ENCODE measurements around the gene LRRC37B.
A peak's percentile ranks its signal among the peaks of the same experiment; 100 is the strongest.
"Not testable (repeated sequence)": the region's sequence is repeated elsewhere in the genome, so short reads cannot be mapped to it uniquely, and the experiment has no call there.

The LRRC37B gene

GRCh38 chr17:32006957-32007462, at the start of gene LRRC37B:
TSS of gene LRRC37B (plus strand) at chr17:32007383. CDS start at chr17:32021393, 14,010 bp downstream.
- peaks cover 0 to 16% of the 10 kb centered on the region in 2 donors for H3K4me1 ChIP-seq (ENCODE audit: control insufficient read depth in 1 of 2, insufficient read depth in 2 of 2, low read length in 2 of 2)
- H3K9me3 ChIP-seq (ENCODE audit: control insufficient read depth in 1 of 2, low read length in 2 of 2): no peaks in the 10 kb centered on the region
- H3K27ac ChIP-seq (ENCODE audit: low read length): peak within 1 kb of the TSS; percentile 31
- no peaks in the 10 kb centered on the region for H3K36me3 ChIP-seq (ENCODE audit: control insufficient read depth in 1 of 2, insufficient read depth in 2 of 2, low read length in 2 of 2)
- no peaks in the 10 kb centered on the region for H3K27me3 ChIP-seq (ENCODE audit: low read depth, low read length)
- H3K4me3 ChIP-seq (ENCODE audit: low read depth in 1 of 2, low read length in 2 of 2): peak within 1 kb of the TSS; percentile 87 to 92

- not testable (repeated sequence) for H3K4me1 ChIP-seq (ENCODE audit: control insufficient read depth in 1 of 2, insufficient read depth in 2 of 2, low read length in 2 of 2); H3K36me3 ChIP-seq (ENCODE audit: control insufficient read depth in 1 of 2, insufficient read depth in 2 of 2, low read length in 2 of 2); H3K9me3 ChIP-seq (ENCODE audit: control insufficient read depth in 1 of 2, low read length in 2 of 2); H3K4me3 ChIP-seq (ENCODE audit: low read depth in 1 of 2, low read length in 2 of 2); H3K27me3 ChIP-seq (ENCODE audit: low read depth, low read length); H3K27ac ChIP-seq (ENCODE audit: low read length)
These were observed 43.1 kb upstream of the LRRC37B start for GRCh38 chr17:31964131-31964530.

GRCh38 chr17:31967648-31968047, 39.5 kb upstream of the LRRC37B start:
- peaks cover 4 to 9% of the 10 kb centered on the region in 2 donors for H3K36me3 ChIP-seq (ENCODE audit: control insufficient read depth in 1 of 2, insufficient read depth in 2 of 2, low read length in 2 of 2)
- H3K27me3 ChIP-seq (ENCODE audit: low read depth, low read length): no peaks in the 10 kb centered on the region
- H3K4me3 ChIP-seq (ENCODE audit: low read depth in 1 of 2, low read length in 2 of 2): no peak overlapping the region
- no peaks in the 10 kb centered on the region for H3K9me3 ChIP-seq (ENCODE audit: control insufficient read depth in 1 of 2, low read length in 2 of 2)
- H3K4me1 ChIP-seq (ENCODE audit: control insufficient read depth in 1 of 2, insufficient read depth in 2 of 2, low read length in 2 of 2): no peaks in the 10 kb centered on the region
- no peak overlapping the region for H3K27ac ChIP-seq (ENCODE audit: low read length)

GRCh38 chr17:31970416-31970815, 36.8 kb upstream of the LRRC37B start:
- not testable (repeated sequence) for H3K27ac ChIP-seq (ENCODE audit: low read length); H3K9me3 ChIP-seq (ENCODE audit: control insufficient read depth in 1 of 2, low read length in 2 of 2); H3K4me1 ChIP-seq (ENCODE audit: control insufficient read depth in 1 of 2, insufficient read depth in 2 of 2, low read length in 2 of 2); H3K4me3 ChIP-seq (ENCODE audit: low read depth in 1 of 2, low read length in 2 of 2); H3K27me3 ChIP-seq (ENCODE audit: low read depth, low read length); H3K36me3 ChIP-seq (ENCODE audit: control insufficient read depth in 1 of 2, insufficient read depth in 2 of 2, low read length in 2 of 2)

GRCh38 chr17:31974269-31975071, 32.7 kb upstream of the LRRC37B start:
- H3K27ac ChIP-seq (ENCODE audit: low read length); H3K36me3 ChIP-seq (ENCODE audit: control insufficient read depth in 1 of 2, insufficient read depth in 2 of 2, low read length in 2 of 2): not testable (repeated sequence)

GRCh38 chr17:31975391-31975790, 31.8 kb upstream of the LRRC37B start:
- not testable (repeated sequence) for H3K4me3 ChIP-seq (ENCODE audit: low read depth in 1 of 2, low read length in 2 of 2); H3K27ac ChIP-seq (ENCODE audit: low read length); H3K9me3 ChIP-seq (ENCODE audit: control insufficient read depth in 1 of 2, low read length in 2 of 2); H3K27me3 ChIP-seq (ENCODE audit: low read depth, low read length); H3K36me3 ChIP-seq (ENCODE audit: control insufficient read depth in 1 of 2, insufficient read depth in 2 of 2, low read length in 2 of 2); H3K4me1 ChIP-seq (ENCODE audit: control insufficient read depth in 1 of 2, insufficient read depth in 2 of 2, low read length in 2 of 2)

More at GRCh38 chr17:31974269-31975071, 32.7 kb upstream of the LRRC37B start:
- not testable (repeated sequence) for H3K4me1 ChIP-seq (ENCODE audit: control insufficient read depth in 1 of 2, insufficient read depth in 2 of 2, low read length in 2 of 2); H3K9me3 ChIP-seq (ENCODE audit: control insufficient read depth in 1 of 2, low read length in 2 of 2); H3K4me3 ChIP-seq (ENCODE audit: low read depth in 1 of 2, low read length in 2 of 2); H3K27me3 ChIP-seq (ENCODE audit: low read depth, low read length)

GRCh38 chr17:31991821-31992220, 15.4 kb upstream of the LRRC37B start:
- H3K36me3 ChIP-seq (ENCODE audit: control insufficient read depth in 1 of 2, insufficient read depth in 2 of 2, low read length in 2 of 2): peaks cover 27 to 73% of the 10 kb centered on the region in 2 donors
- not testable (repeated sequence) for H3K4me3 ChIP-seq (ENCODE audit: low read depth in 1 of 2, low read length in 2 of 2); H3K27me3 ChIP-seq (ENCODE audit: low read depth, low read length); H3K4me1 ChIP-seq (ENCODE audit: control insufficient read depth in 1 of 2, insufficient read depth in 2 of 2, low read length in 2 of 2); H3K9me3 ChIP-seq (ENCODE audit: control insufficient read depth in 1 of 2, low read length in 2 of 2); H3K27ac ChIP-seq (ENCODE audit: low read length)

GRCh38 chr17:31997005-31997404, 10.2 kb upstream of the LRRC37B start:
- Histone ChIP-seq H3K27ac (ENCODE audit: low read length) (no peak overlapping the region), H3K4me3 (ENCODE audit: low read depth in 1 of 2, low read length in 2 of 2) (no peak overlapping the region), H3K27me3 (ENCODE audit: low read depth, low read length) (no peaks in the 10 kb centered on the region), H3K4me1 (ENCODE audit: control insufficient read depth in 1 of 2, insufficient read depth in 2 of 2, low read length in 2 of 2) (no peaks in the 10 kb centered on the region), H3K9me3 (ENCODE audit: control insufficient read depth in 1 of 2, low read length in 2 of 2) (no peaks in the 10 kb centered on the region), H3K36me3 (ENCODE audit: control insufficient read depth in 1 of 2, insufficient read depth in 2 of 2, low read length in 2 of 2) (peaks cover 32 to 58% of the 10 kb centered on the region in 2 donors)

GRCh38 chr17:32007463-32008298, 498 bp downstream of the LRRC37B start:
- peaks cover 0 to 16% of the 10 kb centered on the region in 2 donors for H3K4me1 ChIP-seq (ENCODE audit: control insufficient read depth in 1 of 2, insufficient read depth in 2 of 2, low read length in 2 of 2)
- H3K27ac ChIP-seq (ENCODE audit: low read length): peak overlapping the region; percentile 31
- peak overlapping the region; percentile 87 to 92 for H3K4me3 ChIP-seq (ENCODE audit: low read depth in 1 of 2, low read length in 2 of 2)
- no peaks in the 10 kb centered on the region for H3K36me3 ChIP-seq (ENCODE audit: control insufficient read depth in 1 of 2, insufficient read depth in 2 of 2, low read length in 2 of 2)
- no peaks in the 10 kb centered on the region for H3K27me3 ChIP-seq (ENCODE audit: low read depth, low read length)
- H3K9me3 ChIP-seq (ENCODE audit: control insufficient read depth in 1 of 2, low read length in 2 of 2): no peaks in the 10 kb centered on the region

GRCh38 chr17:32009262-32009542, 2.0 kb downstream of the LRRC37B start:
- Histone ChIP-seq H3K9me3 (ENCODE audit: control insufficient read depth in 1 of 2, low read length in 2 of 2) (no peaks in the 10 kb centered on the region), H3K36me3 (ENCODE audit: control insufficient read depth in 1 of 2, insufficient read depth in 2 of 2, low read length in 2 of 2) (no peaks in the 10 kb centered on the region), H3K4me3 (ENCODE audit: low read depth in 1 of 2, low read length in 2 of 2) (peak overlapping the region in 1 of 2 donors; percentile 92), H3K27me3 (ENCODE audit: low read depth, low read length) (no peaks in the 10 kb centered on the region), H3K4me1 (ENCODE audit: control insufficient read depth in 1 of 2, insufficient read depth in 2 of 2, low read length in 2 of 2) (peaks cover 0 to 16% of the 10 kb centered on the region in 2 donors), H3K27ac (ENCODE audit: low read length) (no peak overlapping the region)

- Histone ChIP-seq H3K4me1 (ENCODE audit: control insufficient read depth in 1 of 2, insufficient read depth in 2 of 2, low read length in 2 of 2) (peaks cover 0 to 16% of the 10 kb centered on the region in 2 donors), H3K9me3 (ENCODE audit: control insufficient read depth in 1 of 2, low read length in 2 of 2) (no peaks in the 10 kb centered on the region), H3K27ac (ENCODE audit: low read length) (no peak overlapping the region), H3K4me3 (ENCODE audit: low read depth in 1 of 2, low read length in 2 of 2) (no peak overlapping the region), H3K36me3 (ENCODE audit: control insufficient read depth in 1 of 2, insufficient read depth in 2 of 2, low read length in 2 of 2) (no peaks in the 10 kb centered on the region), H3K27me3 (ENCODE audit: low read depth, low read length) (no peaks in the 10 kb centered on the region)
These were observed 2.9 kb downstream of the LRRC37B start for GRCh38 chr17:32010114-32010513.
